Osteoblast (primary cell): ENCODE measurements around the gene NAV1. TPM values are rescaled to one million over a fixed set of nuclear protein-coding genes. Genes with fewer than 3 reads are reported as not detected.

ENCODE experiments used
- DNase-seq: peaks from one replicate; pipeline ENCODE4 v3.0.0; 2011; ENCODE audit warnings: low spot score, mixed read lengths; ENCODE audit not compliant: insufficient read length; ENCODE audit errors: missing footprints
- H2AFZ ChIP-seq: 2 replicates; pipeline ENCODE4 v1.6.0; 2011; ENCODE audit warnings: mild to moderate bottlenecking, low read length
- H3K27ac ChIP-seq: 2 replicates; pipeline ENCODE4 v1.5.1; 2011; ENCODE audit warnings: mild to moderate bottlenecking, low read depth, low read length, moderate library complexity
- H3K27me3 ChIP-seq: 2 replicates; pipeline ENCODE4 v1.6.0; 2012; ENCODE audit warnings: mild to moderate bottlenecking, control low read depth, inconsistent platforms, low read length, moderate library complexity; ENCODE audit not compliant: insufficient read depth
- H3K36me3 ChIP-seq: 2 replicates; pipeline ENCODE4 v1.5.1; 2011; ENCODE audit warnings: mild to moderate bottlenecking, low read length, control low read depth, moderate library complexity; ENCODE audit not compliant: insufficient read depth
- H3K4me1 ChIP-seq: 2 replicates; pipeline ENCODE4 v1.5.1; 2011; ENCODE audit warnings: mild to moderate bottlenecking, low read length, control low read depth, moderate library complexity; ENCODE audit not compliant: insufficient read depth
- H3K4me2 ChIP-seq: 2 replicates; pipeline ENCODE4 v1.6.0; 2011; ENCODE audit warnings: mild to moderate bottlenecking, low read length; ENCODE audit not compliant: insufficient read depth
- H3K4me3 ChIP-seq: fragments of 200-600 bp; sonication (generic); 3 replicates; pipeline ENCODE4 v1.5.1; 2012; ENCODE audit warnings: mild to moderate bottlenecking, low read length, inconsistent platforms; ENCODE audit not compliant: insufficient read depth
- H3K79me2 ChIP-seq: 2 replicates; pipeline ENCODE4 v1.6.0; 2012; ENCODE audit warnings: mild to moderate bottlenecking, low read length, control low read depth, inconsistent platforms; ENCODE audit not compliant: insufficient read depth
- H3K9me3 ChIP-seq: 2 replicates; pipeline ENCODE4 v1.5.1; 2011; ENCODE audit warnings: low read depth, low read length, control low read depth
- H4K20me1 ChIP-seq: 2 replicates; pipeline ENCODE4 v1.6.0; 2012; ENCODE audit warnings: mild to moderate bottlenecking, low read length, control low read depth; ENCODE audit not compliant: insufficient read depth
- total RNA-seq: library from RNA; depleted of rRNA; stranded (reverse); fragments of >200 nt; gene quantifications from 2 replicates; pipeline ENCODE4 v1.2.3, GENCODE V29; 2012
- TF ChIP-seq, protein P1 (sequence below): IDR thresholded peaks from 2 replicates; pipeline ENCODE4 v1.5.1; 2011; ENCODE audit warnings: mild to moderate bottlenecking, low read depth, low read length, moderate library complexity; ENCODE audit errors: extremely low read depth

NAV1 gene
- total RNA-seq, 1 donor, result 47.0 TPM

GRCh38 chr1:201559679-201560162, 20.8 kb downstream of the NAV1 start:
- H3K9me3 ChIP-seq, result no peaks in the 10 kb centered on the region
- peak overlapping the region; percentile 96 for H3K27ac ChIP-seq
- H3K79me2 ChIP-seq, result peaks cover 91% of the 10 kb centered on the region

GRCh38 chr1:201560328-201561194, 21.6 kb downstream of the NAV1 start:
- DNase-seq, result peak; percentile 35
- H3K9me3 ChIP-seq, result no peaks in the 10 kb centered on the region
- H4K20me1 ChIP-seq, result no peaks in the 10 kb centered on the region
- H3K4me3 ChIP-seq, result no peak overlapping the region
- H3K4me1 ChIP-seq, result peaks cover 72% of the 10 kb centered on the region
- H3K27ac ChIP-seq, result peak overlapping the region; percentile 96
- H2AFZ ChIP-seq, result no peak overlapping the region
- peaks cover 91% of the 10 kb centered on the region for H3K79me2 ChIP-seq
- no peaks in the 10 kb centered on the region for H3K27me3 ChIP-seq
- TF ChIP-seq, protein P1, sequence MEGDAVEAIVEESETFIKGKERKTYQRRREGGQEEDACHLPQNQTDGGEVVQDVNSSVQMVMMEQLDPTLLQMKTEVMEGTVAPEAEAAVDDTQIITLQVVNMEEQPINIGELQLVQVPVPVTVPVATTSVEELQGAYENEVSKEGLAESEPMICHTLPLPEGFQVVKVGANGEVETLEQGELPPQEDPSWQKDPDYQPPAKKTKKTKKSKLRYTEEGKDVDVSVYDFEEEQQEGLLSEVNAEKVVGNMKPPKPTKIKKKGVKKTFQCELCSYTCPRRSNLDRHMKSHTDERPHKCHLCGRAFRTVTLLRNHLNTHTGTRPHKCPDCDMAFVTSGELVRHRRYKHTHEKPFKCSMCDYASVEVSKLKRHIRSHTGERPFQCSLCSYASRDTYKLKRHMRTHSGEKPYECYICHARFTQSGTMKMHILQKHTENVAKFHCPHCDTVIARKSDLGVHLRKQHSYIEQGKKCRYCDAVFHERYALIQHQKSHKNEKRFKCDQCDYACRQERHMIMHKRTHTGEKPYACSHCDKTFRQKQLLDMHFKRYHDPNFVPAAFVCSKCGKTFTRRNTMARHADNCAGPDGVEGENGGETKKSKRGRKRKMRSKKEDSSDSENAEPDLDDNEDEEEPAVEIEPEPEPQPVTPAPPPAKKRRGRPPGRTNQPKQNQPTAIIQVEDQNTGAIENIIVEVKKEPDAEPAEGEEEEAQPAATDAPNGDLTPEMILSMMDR, result no peak
- H3K4me2 ChIP-seq, result no peak overlapping the region
- H3K36me3 ChIP-seq, result peaks cover 8% of the 10 kb centered on the region

More at GRCh38 chr1:201559679-201560162, 20.8 kb downstream of the NAV1 start:
- Histone ChIP-seq H3K4me2 (no peak overlapping the region), H2AFZ (peak overlapping the region; percentile 21), H3K27me3 (no peaks in the 10 kb centered on the region), H4K20me1 (no peaks in the 10 kb centered on the region), H3K36me3 (peaks cover 11% of the 10 kb centered on the region), H3K4me1 (peaks cover 67% of the 10 kb centered on the region), H3K4me3 (no peak overlapping the region)
- peak; percentile 92 for DNase-seq
- TF ChIP-seq, protein P1, result peak; percentile 97

- H3K4me1 ChIP-seq, result peaks cover 76% of the 10 kb centered on the region
Observed at GRCh38 chr1:201561195-201561564, 22.3 kb downstream of the NAV1 start.

More at GRCh38 chr1:201561195-201561564, 22.3 kb downstream of the NAV1 start:
- Histone ChIP-seq H3K4me3 (no peak overlapping the region), H3K27ac (peak overlapping the region; percentile 96), H3K4me2 (no peak overlapping the region), H4K20me1 (no peaks in the 10 kb centered on the region), H3K9me3 (no peaks in the 10 kb centered on the region), H3K27me3 (no peaks in the 10 kb centered on the region), H2AFZ (no peak overlapping the region), H3K79me2 (peaks cover 91% of the 10 kb centered on the region), H3K36me3 (peaks cover 8% of the 10 kb centered on the region)
- no peak for DNase-seq
- TF ChIP-seq, protein P1, result no peak
